SK-N-SH treated with all-trans-retinoic acid at 6 μM for 48 hours (cell line): ENCODE measurements around the gene PRKACG.

Experiments
- CSDC2 ChIP-seq: fragments of 250-450 bp; sonication (Bioruptor Pico); IDR thresholded peaks from 2 replicates; pipeline ENCODE4 v1.5.0; 2020; ENCODE audit warnings: mild to moderate bottlenecking, moderate library complexity
- ESRRG ChIP-seq: fragments of 250-450 bp; sonication (Bioruptor Pico); IDR thresholded peaks from 2 replicates; pipeline ENCODE4 v1.6.1; 2021; ENCODE audit warnings: mild to moderate bottlenecking
- ISL1 ChIP-seq: fragments of 250-450 bp; sonication (Bioruptor Pico); IDR thresholded peaks from 2 replicates; pipeline ENCODE4 v2.1.2; 2022; ENCODE audit warnings: mild to moderate bottlenecking, moderate library complexity
- PATZ1 ChIP-seq: fragments of 250-450 bp; sonication (Bioruptor Pico); IDR thresholded peaks from 2 replicates; pipeline ENCODE4 v1.8.0; 2020; ENCODE audit warnings: mild to moderate bottlenecking, moderate library complexity, borderline replicate concordance
- SNAI2 ChIP-seq: fragments of 250-450 bp; sonication (Bioruptor Pico); IDR thresholded peaks from 2 replicates; pipeline ENCODE4 v1.5.0; 2020; ENCODE audit warnings: mild to moderate bottlenecking, moderate library complexity
- TOX ChIP-seq: fragments of 250-450 bp; sonication (Bioruptor Pico); IDR thresholded peaks from 2 replicates; pipeline ENCODE4 v1.8.0; 2021; ENCODE audit warnings: mild to moderate bottlenecking, moderate library complexity, borderline replicate concordance
- ZFP3 ChIP-seq: fragments of 250-450 bp; sonication (Bioruptor Pico); IDR thresholded peaks from 2 replicates; pipeline ENCODE4 v1.5.0; 2020; ENCODE audit warnings: mild to moderate bottlenecking, moderate library complexity
- ZNF565 ChIP-seq: fragments of 450-650 bp; formaldehyde crosslinking; conservative IDR thresholded peaks from 2 replicates; pipeline ENCODE4 v1.5.0; 2020; ENCODE audit warnings: low read depth, mild to moderate bottlenecking, moderate library complexity
- TF ChIP-seq, protein P1 (sequence below): fragments of 250-450 bp; sonication (Bioruptor Pico); IDR thresholded peaks from 2 replicates; pipeline ENCODE4 v1.5.1; 2021; ENCODE audit warnings: mild to moderate bottlenecking, moderate library complexity

DNA sequence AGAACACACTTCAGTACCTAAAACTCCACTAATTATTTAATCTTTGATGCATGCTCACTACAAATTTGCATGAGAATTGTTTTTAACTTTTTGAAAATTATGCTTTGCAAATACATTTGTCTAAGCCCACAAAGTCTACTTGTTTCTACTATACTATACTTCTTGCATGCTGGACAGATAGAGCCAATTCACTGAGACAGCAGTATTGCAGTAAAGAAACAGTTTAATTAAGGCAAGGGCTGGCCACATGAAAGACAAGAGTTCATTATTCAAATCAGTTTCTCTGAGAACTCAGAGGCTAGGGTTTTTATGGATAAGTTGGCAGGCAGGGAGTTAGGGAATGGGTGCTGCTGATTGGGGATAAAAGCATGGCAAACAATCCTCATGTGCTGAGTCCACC, 15.6 kb upstream of the PRKACG start:
- TF ChIP-seq TOX (CRISPR knock-in tag) (no peak), ISL1 (CRISPR knock-in tag) (no peak), CSDC2 (CRISPR knock-in tag) (no peak), ZFP3 (CRISPR knock-in tag) (no peak), ZNF565 (CRISPR knock-in tag) (no peak), ESRRG (no peak), SNAI2 (CRISPR knock-in tag) (no peak), PATZ1 (CRISPR knock-in tag) (no peak)
- TF ChIP-seq, protein P1, sequence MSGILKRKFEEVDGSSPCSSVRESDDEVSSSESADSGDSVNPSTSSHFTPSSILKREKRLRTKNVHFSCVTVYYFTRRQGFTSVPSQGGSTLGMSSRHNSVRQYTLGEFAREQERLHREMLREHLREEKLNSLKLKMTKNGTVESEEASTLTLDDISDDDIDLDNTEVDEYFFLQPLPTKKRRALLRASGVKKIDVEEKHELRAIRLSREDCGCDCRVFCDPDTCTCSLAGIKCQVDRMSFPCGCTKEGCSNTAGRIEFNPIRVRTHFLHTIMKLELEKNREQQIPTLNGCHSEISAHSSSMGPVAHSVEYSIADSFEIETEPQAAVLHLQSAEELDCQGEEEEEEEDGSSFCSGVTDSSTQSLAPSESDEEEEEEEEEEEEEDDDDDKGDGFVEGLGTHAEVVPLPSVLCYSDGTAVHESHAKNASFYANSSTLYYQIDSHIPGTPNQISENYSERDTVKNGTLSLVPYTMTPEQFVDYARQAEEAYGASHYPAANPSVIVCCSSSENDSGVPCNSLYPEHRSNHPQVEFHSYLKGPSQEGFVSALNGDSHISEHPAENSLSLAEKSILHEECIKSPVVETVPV (CRISPR knock-in tag): no peak
